Endometrial microvascular endothelial cells (primary cell): ENCODE data around the gene CYSTM1. TPM values are rescaled to one million over a fixed set of nuclear protein-coding genes. Genes with fewer than 3 reads are reported as not detected.

Source experiments
- in situ Hi-C: cut with HindIII; loops from 2 replicates; pipeline ENCODE4 v1.10.0; 2017; ENCODE audit warnings: low sequenced_read_pairs, low pct_unique_long_range_greater_than_20kb; ENCODE audit errors: inconsistent ontology term
- total RNA-seq: library from RNA; depleted of rRNA; stranded (reverse); fragments of >200 nt; gene quantifications from one replicate; pipeline ENCODE4 v1.2.3, GENCODE V29; 2015; ENCODE audit errors: inconsistent ontology term

The CYSTM1 gene
- total RNA-seq, 1 donor from 2014 or later = 42.2 TPM

- in situ Hi-C loops = no loop called here
Observed at GRCh38 chr5:140169410-140169809, 5.6 kb upstream of the CYSTM1 start.

GRCh38 chr5:140172483-140172882 lies 2.5 kb upstream of the CYSTM1 start:
- in situ Hi-C loops = no loop called here

DNA sequence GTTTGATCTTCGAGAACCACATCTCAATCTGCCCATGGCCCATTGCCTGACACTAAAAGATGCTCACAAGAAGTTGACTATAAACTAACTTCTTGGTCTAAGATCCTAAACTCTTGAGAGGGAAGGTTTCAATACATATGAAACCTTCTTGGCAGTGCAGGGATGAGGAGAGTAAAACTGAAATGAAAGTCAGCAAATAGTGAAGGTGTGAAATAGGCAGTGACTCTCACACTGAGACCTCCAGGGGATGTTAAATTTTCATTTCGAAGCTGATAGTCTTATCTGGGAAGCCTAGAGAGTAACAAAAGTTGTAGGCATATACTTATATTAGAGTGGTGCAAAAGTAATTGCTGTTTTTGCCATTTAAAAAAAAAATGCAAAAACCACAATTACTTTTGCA lies 974 bp upstream of the CYSTM1 start:
- in situ Hi-C loops = no loop called here

GRCh38 chr5:140175367-140176030 lies 511 bp downstream of the CYSTM1 start:
- in situ Hi-C loops = no loop called here

GRCh38 chr5:140176031-140176387 lies 1.0 kb downstream of the CYSTM1 start:
- in situ Hi-C loops = no loop called here

DNA sequence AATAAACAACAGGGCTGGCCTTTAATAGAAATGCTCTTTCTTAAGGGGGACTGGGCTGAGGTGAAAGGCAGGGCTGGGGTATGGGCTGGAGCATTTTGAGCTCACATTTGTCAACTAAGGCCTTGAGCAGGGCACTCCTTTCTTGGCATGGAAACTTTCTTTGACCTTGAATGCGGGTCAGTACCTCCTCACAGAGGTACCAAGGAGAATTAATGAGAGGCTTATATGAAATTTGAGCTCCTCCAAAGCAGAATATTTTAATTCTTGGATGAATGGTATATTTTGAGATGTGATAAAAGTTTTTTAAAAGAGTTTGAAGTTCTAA lies 3.1 kb downstream of the CYSTM1 start:
- in situ Hi-C loops = no loop called here

- in situ Hi-C loops = no loop called here
Observed at GRCh38 chr5:140178482-140179116, 3.6 kb downstream of the CYSTM1 start.

DNA sequence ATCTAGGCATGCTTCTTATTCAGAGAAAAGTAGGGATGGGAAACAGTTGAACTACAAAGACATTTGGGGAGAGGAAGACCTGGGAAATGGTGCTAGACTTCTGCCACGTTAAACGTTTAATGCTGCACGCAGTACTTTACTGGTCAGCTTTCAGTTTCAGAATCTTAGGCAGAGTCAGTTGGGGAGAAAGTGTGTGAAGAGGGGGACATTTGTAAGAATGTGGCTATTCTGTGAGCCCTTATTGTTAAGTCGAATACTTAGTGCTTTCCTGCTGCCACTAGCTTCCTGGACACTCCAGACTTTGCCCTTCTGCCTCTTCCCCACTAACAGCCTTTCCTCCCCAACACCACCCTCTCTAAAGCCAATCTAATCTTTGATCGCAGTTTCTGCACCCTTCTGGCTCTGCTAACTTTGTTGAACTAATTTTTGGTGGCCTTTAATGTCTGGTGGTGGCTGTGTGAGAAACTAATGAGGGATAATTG lies 6.1 kb downstream of the CYSTM1 start:
- in situ Hi-C loops = no loop called here

DNA sequence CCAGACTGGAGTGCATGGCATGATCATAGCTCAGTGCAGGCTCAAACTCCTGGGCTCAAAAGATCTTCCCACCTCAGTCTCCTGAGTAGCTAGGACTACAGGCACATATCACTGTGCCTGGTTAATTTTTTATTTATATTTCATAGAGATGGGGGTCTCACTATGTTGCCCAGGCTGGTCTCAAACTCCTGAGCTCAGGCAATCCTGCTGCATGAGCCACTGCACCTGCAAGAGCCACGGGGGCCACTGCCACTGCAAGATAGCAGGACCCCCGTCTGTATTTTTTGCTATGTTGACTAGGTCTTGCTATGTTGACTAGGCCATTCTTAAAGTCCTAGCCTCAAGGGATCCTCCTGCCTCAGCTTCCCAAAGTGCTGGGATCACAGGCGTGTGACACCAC lies 6.5 kb downstream of the CYSTM1 start:
- in situ Hi-C loops = no loop called here

GRCh38 chr5:140182075-140182711 lies 7.2 kb downstream of the CYSTM1 start:
- in situ Hi-C loops = no loop called here

DNA sequence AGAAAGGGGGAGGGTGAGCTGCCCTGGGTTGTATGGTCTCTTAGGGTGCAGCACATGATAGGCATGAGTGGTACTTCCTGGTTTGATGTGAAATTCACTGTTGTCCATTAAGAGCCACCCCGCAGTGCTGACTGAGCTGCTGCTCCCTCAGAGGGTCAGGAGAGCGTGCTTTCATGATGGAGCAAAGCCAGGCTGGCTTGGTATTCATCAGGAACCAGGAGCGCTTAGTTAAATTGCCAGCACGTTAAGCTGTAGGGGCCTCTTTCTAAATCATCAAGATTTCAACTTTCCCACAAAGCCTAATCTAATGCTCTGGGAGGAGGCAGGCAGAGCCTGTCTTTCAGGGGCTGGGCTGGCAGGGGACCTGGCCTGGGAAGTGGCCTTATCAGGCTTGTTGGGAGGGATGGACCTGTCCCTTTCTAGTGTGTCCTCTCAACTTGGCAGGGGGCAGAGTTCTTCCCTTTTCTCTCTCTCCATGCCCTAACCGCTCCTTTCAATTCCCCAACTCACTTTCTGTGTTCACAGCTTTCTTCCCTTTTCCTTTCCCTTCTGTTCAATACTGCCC lies 7.9 kb downstream of the CYSTM1 start:
- in situ Hi-C loops = no loop called here

- in situ Hi-C loops = no loop called here
Observed at GRCh38 chr5:140185409-140185808, 10.4 kb downstream of the CYSTM1 start.

DNA sequence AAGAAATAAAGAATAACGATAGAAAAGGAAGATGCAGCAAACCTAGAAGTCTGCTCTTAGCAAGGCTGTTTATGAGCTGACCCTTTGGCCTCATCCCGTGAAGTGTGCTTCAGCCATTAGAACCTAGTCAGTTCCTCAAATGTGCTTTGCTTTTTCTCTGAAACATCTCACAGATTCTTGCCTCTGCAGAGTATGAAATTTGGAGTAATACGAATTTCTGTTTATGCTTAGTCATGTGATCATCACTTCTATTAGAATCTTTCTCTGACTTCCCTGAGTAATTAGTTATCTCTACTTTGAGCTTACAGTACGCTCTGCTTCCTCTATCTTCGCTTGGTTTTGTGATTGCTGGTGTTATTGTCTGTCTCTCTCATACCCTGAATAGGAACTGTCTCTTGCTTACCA lies 11.3 kb downstream of the CYSTM1 start:
- in situ Hi-C loops = no loop called here

DNA sequence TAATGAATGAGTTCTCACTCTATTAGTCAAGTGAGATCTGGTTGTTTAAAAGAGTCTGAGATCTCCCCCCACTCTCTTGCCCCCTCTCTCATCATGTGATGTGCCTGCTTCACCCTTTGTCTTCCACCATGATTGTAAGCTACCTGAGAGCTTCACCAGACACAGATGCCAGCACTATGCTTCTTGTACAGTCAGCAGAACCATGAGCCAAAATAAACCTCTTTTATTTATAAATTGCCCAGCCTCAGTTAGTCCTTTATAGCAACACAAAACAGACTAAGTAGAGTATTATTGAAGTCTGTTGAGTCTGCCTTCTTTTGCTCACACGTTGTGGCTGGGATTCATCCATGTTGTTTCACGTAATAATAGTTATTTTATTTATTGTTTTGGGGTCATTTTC lies 14.3 kb downstream of the CYSTM1 start:
- in situ Hi-C loops = no loop called here

DNA sequence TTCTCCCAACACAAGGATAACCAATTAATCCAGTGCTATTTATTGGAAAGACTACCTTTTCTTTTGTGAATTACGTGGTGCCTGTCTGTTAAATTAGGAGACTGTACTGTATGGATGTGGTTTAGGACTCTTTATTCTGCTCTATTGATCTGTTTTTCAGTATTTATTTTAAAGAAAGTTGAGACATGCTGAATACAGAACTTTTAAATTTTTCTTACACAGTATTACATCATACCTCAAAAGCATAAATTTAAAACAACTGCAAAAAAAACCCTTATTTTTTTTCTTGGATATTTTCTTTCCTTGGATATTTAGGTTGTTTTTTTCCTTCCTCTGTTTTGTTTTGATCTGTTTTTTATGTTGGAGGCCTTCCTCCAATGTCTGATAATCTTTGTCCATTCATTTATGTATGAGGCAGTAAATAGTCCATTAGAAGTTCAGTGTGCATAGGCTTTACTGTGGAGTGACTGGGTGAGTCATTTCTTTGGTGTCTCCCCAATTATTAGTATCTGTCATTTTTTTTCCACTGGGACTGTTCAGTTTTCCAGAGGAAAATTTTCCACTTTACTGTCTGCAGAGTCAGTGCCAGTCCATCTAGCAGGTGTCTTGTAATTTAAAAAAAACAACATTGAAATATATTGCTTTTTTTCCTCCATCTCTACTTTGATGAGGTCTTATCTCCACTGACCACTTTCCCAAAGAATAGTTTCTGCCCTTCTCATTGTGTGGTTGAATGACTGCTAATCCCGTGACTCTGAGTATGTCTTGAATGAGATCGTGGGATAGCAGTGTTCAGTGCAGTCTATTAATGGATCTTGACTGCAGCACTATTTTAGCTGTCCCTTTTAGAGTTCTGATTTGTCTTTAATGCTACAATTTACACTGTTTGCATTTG lies 15.2 kb downstream of the CYSTM1 start:
- in situ Hi-C loops = no loop called here

DNA sequence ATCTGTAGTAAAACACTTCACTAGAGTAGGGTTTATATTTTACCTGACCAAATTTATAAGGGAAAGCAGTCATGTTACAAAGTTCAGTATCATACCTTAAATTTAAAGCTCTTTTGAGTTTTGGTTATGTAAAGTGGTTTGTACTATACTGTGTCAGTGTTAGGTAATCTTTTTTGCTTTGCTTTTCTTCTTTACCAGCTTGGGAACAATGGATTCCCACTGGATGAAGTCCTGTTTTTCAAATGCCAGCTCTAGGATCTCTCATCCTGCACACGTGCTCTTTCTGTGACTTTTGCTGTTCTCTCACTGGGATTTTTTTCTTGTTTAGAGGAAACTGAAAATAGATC lies 15.9 kb downstream of the CYSTM1 start:
- in situ Hi-C loops = no loop called here

- in situ Hi-C loops = no loop called here
Observed at GRCh38 chr5:140192715-140193430, 17.9 kb downstream of the CYSTM1 start.

GRCh38 chr5:140194662-140195061 lies 19.7 kb downstream of the CYSTM1 start:
- in situ Hi-C loops = no loop called here
